ENCODE results near the gene SAMD4A.

Gene SAMD4A

GRCh38 chr14:54629635-54630360 lies 62.9 kb downstream of the SAMD4A start:
- no peak for DNase-seq (ENCODE audit: low read depth in 2 of 2)

- DNase-seq (ENCODE audit: low read depth in 2 of 2) = no peak
These were observed 64.1 kb downstream of the SAMD4A start for GRCh38 chr14:54631016-54631415.

- DNase-seq (ENCODE audit: low read depth in 2 of 2) = no peak
These were observed 65.5 kb downstream of the SAMD4A start for GRCh38 chr14:54632452-54632851.

- DNase-seq (ENCODE audit: low read depth in 2 of 2) = no peak
These were observed 66.1 kb downstream of the SAMD4A start for GRCh38 chr14:54633076-54633475.

GRCh38 chr14:54637270-54638134 lies 70.6 kb downstream of the SAMD4A start:
- no peak for DNase-seq (ENCODE audit: low read depth in 2 of 2)

GRCh38 chr14:54638135-54638446 lies 71.2 kb downstream of the SAMD4A start:
- no peak for DNase-seq (ENCODE audit: low read depth in 2 of 2)

GRCh38 chr14:54639611-54640010 lies 72.7 kb downstream of the SAMD4A start:
- no peak for DNase-seq (ENCODE audit: low read depth in 2 of 2)

- no peak for DNase-seq (ENCODE audit: low read depth in 2 of 2)
These were observed 73.6 kb downstream of the SAMD4A start for GRCh38 chr14:54640506-54640905.

GRCh38 chr14:54642121-54642520 lies 75.2 kb downstream of the SAMD4A start:
- DNase-seq (ENCODE audit: low read depth in 2 of 2) = no peak

- no peak for DNase-seq (ENCODE audit: low read depth in 2 of 2)
These were observed 76.1 kb downstream of the SAMD4A start for GRCh38 chr14:54642801-54643695.

GRCh38 chr14:54643696-54644176 lies 76.8 kb downstream of the SAMD4A start:
- no peak for DNase-seq (ENCODE audit: low read depth in 2 of 2)

- no peak for DNase-seq (ENCODE audit: low read depth in 2 of 2)
These were observed 78.7 kb downstream of the SAMD4A start for GRCh38 chr14:54645639-54646038.

- DNase-seq (ENCODE audit: low read depth in 2 of 2) = no peak
These were observed 79.7 kb downstream of the SAMD4A start for GRCh38 chr14:54646626-54647025.

- no peak for DNase-seq (ENCODE audit: low read depth in 2 of 2)
These were observed 80.5 kb downstream of the SAMD4A start for GRCh38 chr14:54647378-54647777.

GRCh38 chr14:54649056-54649455 lies 82.1 kb downstream of the SAMD4A start:
- no peak for DNase-seq (ENCODE audit: low read depth in 2 of 2)

- DNase-seq (ENCODE audit: low read depth in 2 of 2) = no peak
These were observed 83.5 kb downstream of the SAMD4A start for GRCh38 chr14:54650331-54650958.

- no peak for DNase-seq (ENCODE audit: low read depth in 2 of 2)
These were observed 84.0 kb downstream of the SAMD4A start for GRCh38 chr14:54650959-54651351.

GRCh38 chr14:54651649-54652048 lies 84.7 kb downstream of the SAMD4A start:
- no peak for DNase-seq (ENCODE audit: low read depth in 2 of 2)

- no peak for DNase-seq (ENCODE audit: low read depth in 2 of 2)
These were observed 85.3 kb downstream of the SAMD4A start for GRCh38 chr14:54652188-54652587.

- DNase-seq (ENCODE audit: low read depth in 2 of 2) = no peak
These were observed 85.7 kb downstream of the SAMD4A start for GRCh38 chr14:54652605-54653052.

GRCh38 chr14:54653712-54654469 lies 87.0 kb downstream of the SAMD4A start:
- DNase-seq (ENCODE audit: low read depth in 2 of 2) = no peak

Data from stimulated activated CD4-positive, alpha-beta T cell treated with anti-CD3 and anti-CD28 coated beads, Interleukin-1b, Interleukin-23, amount 100 ng/mL, for 1 hour (primary cell).